SK-N-SH treated with all-trans-retinoic acid at 6 μM for 48 hours (cell line): Measurements from ENCODE around the gene NID1.

ENCODE experiments used
- CSDC2 ChIP-seq: fragments of 250-450 bp; sonication (Bioruptor Pico); IDR thresholded peaks from 2 replicates; pipeline ENCODE4 v1.5.0; 2020; ENCODE audit warnings: mild to moderate bottlenecking, moderate library complexity
- ESRRG ChIP-seq: fragments of 250-450 bp; sonication (Bioruptor Pico); IDR thresholded peaks from 2 replicates; pipeline ENCODE4 v1.6.1; 2021; ENCODE audit warnings: mild to moderate bottlenecking
- RARB ChIP-seq: fragments of 250-450 bp; sonication (Bioruptor Pico); IDR thresholded peaks from 2 replicates; pipeline ENCODE4 v1.8.0; 2021; ENCODE audit warnings: mild to moderate bottlenecking, moderate library complexity
- ZFP3 ChIP-seq: fragments of 250-450 bp; sonication (Bioruptor Pico); IDR thresholded peaks from 2 replicates; pipeline ENCODE4 v1.5.0; 2020; ENCODE audit warnings: mild to moderate bottlenecking, moderate library complexity
- ZFP30 ChIP-seq: fragments of 450-650 bp; formaldehyde crosslinking; IDR thresholded peaks from 2 replicates; pipeline ENCODE4 v1.5.0; 2022; ENCODE audit warnings: mild to moderate bottlenecking, moderate library complexity
- ZNF8 ChIP-seq: fragments of 450-650 bp; formaldehyde crosslinking; IDR thresholded peaks from 2 replicates; pipeline ENCODE4 v1.5.0; 2020; ENCODE audit warnings: mild to moderate bottlenecking, moderate library complexity
- TF ChIP-seq, protein P1 (sequence below): fragments of 250-450 bp; sonication (Bioruptor Pico); IDR thresholded peaks from 2 replicates; pipeline ENCODE4 v1.5.1; 2021; ENCODE audit warnings: mild to moderate bottlenecking, moderate library complexity
- TF ChIP-seq, protein P2 (sequence below): fragments of 250-450 bp; sonication (Bioruptor Pico); IDR thresholded peaks from 2 replicates; pipeline ENCODE4 v1.8.0; 2020; ENCODE audit warnings: mild to moderate bottlenecking, moderate library complexity, borderline replicate concordance

DNA sequence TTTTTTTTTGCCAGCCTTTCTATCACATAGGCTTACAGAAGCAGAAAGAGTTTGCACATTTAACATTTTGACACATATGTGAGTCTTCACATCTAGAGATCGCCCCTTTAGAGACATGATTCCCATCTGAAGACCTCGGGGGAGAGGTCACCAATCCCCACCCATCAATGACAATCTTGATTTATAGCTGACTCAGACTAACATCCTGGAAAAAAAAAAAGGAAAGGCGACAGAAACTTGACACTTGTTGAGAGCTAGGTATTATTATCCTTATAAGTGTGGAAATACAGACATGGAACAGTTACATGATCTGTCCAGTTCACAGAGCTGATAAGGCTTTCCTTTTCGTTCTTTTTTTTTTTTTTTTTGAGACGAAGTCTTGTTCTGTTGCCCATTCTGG is 28.0 kb upstream of the NID1 start:
- TF ChIP-seq CSDC2 (no peak), ZFP3 (CRISPR knock-in tag) (no peak), ZFP30 (no peak), ESRRG (no peak), ZNF8 (CRISPR knock-in tag) (no peak), RARB (no peak)
- TF ChIP-seq, protein P1, sequence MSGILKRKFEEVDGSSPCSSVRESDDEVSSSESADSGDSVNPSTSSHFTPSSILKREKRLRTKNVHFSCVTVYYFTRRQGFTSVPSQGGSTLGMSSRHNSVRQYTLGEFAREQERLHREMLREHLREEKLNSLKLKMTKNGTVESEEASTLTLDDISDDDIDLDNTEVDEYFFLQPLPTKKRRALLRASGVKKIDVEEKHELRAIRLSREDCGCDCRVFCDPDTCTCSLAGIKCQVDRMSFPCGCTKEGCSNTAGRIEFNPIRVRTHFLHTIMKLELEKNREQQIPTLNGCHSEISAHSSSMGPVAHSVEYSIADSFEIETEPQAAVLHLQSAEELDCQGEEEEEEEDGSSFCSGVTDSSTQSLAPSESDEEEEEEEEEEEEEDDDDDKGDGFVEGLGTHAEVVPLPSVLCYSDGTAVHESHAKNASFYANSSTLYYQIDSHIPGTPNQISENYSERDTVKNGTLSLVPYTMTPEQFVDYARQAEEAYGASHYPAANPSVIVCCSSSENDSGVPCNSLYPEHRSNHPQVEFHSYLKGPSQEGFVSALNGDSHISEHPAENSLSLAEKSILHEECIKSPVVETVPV (CRISPR knock-in tag), result no peak
- TF ChIP-seq, protein P2, sequence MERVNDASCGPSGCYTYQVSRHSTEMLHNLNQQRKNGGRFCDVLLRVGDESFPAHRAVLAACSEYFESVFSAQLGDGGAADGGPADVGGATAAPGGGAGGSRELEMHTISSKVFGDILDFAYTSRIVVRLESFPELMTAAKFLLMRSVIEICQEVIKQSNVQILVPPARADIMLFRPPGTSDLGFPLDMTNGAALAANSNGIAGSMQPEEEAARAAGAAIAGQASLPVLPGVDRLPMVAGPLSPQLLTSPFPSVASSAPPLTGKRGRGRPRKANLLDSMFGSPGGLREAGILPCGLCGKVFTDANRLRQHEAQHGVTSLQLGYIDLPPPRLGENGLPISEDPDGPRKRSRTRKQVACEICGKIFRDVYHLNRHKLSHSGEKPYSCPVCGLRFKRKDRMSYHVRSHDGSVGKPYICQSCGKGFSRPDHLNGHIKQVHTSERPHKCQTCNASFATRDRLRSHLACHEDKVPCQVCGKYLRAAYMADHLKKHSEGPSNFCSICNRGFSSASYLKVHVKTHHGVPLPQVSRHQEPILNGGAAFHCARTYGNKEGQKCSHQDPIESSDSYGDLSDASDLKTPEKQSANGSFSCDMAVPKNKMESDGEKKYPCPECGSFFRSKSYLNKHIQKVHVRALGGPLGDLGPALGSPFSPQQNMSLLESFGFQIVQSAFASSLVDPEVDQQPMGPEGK (CRISPR knock-in tag), result no peak
